AG04450 (cell line): ENCODE data around the gene ANXA4. TPM values are rescaled to one million over a fixed set of nuclear protein-coding genes. Genes with fewer than 3 reads are reported as not detected.

Source experiments
- CTCF ChIA-PET: fragments of 300-600, 350-600 bp; formaldehyde crosslinking; extraction: SDS; loops from one replicate; lab custom pipeline; 2022; ENCODE audit warnings: antibody characterized with exemption, inconsistent platforms; lab: Charles Lee
- POLR2A ChIA-PET: fragments of 350-600 bp; formaldehyde crosslinking; extraction: SDS; loops from one replicate; lab custom pipeline; 2021; ENCODE audit warnings: antibody characterized with exemption, inconsistent platforms; lab: Yijun Ruan, JAX
- DNase-seq: peaks from one replicate; pipeline ENCODE4 v3.0.0-alpha.2; 2011; ENCODE audit warnings: low read depth, low spot score
- H3K27ac ChIP-seq: one replicate; pipeline ENCODE4 v1.5.1; 2012; ENCODE audit warnings: low read depth, low read length, control low read depth
- H3K27me3 ChIP-seq: one replicate; pipeline ENCODE4 v1.6.0; 2012; ENCODE audit warnings: low read length; ENCODE audit not compliant: control insufficient read depth, insufficient read depth
- H3K4me3 ChIP-seq: 2 replicates; pipeline ENCODE4 v1.5.1; 2011; ENCODE audit warnings: mild to moderate bottlenecking, low read depth, low read length, control low read depth
- H3K9me3 ChIP-seq: 2 replicates; pipeline ENCODE4 v1.5.1; 2012; ENCODE audit warnings: low read length; ENCODE audit not compliant: control insufficient read depth, insufficient read depth
- polyA plus RNA-seq: library from polyadenylated mRNA; depleted of rRNA; stranded (reverse); fragments of >200 nt; gene quantifications from 2 replicates; pipeline ENCODE4 v1.2.3, GENCODE V29; 2011
- TF ChIP-seq, protein P1 (sequence below): IDR thresholded peaks from 2 replicates; pipeline ENCODE4 v1.5.1; 2011; ENCODE audit warnings: low read depth, low read length, control low read depth, inconsistent platforms

The ANXA4 gene
- polyA plus RNA-seq, 1 experiment, result 105 TPM

DNA sequence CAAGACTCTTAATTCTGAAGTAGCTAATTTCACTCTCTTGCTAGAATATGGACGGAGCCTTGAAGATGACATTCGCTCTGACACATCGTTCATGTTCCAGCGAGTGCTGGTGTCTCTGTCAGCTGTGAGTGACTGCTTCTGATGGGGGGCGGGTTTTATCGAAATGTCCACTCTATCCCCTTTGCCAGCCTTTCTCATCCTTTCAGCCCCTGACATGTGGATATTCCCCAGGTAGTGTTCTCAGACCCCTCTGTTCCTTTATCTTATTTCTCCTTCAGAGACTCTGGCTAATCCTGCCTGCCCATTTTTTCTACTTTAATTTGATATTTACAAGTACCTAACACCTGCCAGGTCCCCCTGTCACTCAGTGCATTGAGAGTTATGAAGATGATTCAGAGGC, 68.6 kb downstream of the ANXA4 start:
- Histone ChIP-seq H3K27me3 (no peaks in the 10 kb centered on the region), H3K9me3 (no peaks in the 10 kb centered on the region), H3K4me3 (no peak overlapping the region), H3K27ac (no peak overlapping the region)
- ChIA-PET POLR2A (no interaction called here), CTCF (interaction anchor here (18.5 kb wide), 1 partner anchor 85 kb away, joined by 765 read pairs; no protein-coding TSS in a partner anchor)
- DNase-seq, result no peak
- TF ChIP-seq, protein P1, sequence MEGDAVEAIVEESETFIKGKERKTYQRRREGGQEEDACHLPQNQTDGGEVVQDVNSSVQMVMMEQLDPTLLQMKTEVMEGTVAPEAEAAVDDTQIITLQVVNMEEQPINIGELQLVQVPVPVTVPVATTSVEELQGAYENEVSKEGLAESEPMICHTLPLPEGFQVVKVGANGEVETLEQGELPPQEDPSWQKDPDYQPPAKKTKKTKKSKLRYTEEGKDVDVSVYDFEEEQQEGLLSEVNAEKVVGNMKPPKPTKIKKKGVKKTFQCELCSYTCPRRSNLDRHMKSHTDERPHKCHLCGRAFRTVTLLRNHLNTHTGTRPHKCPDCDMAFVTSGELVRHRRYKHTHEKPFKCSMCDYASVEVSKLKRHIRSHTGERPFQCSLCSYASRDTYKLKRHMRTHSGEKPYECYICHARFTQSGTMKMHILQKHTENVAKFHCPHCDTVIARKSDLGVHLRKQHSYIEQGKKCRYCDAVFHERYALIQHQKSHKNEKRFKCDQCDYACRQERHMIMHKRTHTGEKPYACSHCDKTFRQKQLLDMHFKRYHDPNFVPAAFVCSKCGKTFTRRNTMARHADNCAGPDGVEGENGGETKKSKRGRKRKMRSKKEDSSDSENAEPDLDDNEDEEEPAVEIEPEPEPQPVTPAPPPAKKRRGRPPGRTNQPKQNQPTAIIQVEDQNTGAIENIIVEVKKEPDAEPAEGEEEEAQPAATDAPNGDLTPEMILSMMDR, result no peak

DNA sequence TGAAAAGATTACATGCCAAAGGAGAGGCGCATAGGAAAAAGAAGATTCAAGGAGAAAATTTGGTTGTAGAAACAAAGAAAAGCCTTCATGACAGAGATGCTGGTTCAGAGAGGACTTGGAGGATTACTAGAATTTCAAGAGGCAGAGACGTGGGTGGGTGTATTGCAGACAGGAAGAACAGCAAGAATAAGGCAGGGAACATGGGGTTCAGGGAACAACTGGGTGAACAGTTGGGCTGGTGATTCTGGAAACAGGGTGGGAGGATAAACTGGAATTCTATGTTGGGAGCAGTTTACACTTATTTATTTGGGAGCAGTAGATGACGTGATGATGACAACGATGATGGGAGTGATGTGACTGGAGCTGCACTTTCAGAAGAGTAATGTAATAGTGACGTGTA, 69.1 kb downstream of the ANXA4 start:
- no peak for DNase-seq
- no peaks in the 10 kb centered on the region for H3K27me3 ChIP-seq
- POLR2A ChIA-PET, result no interaction called here
- TF ChIP-seq, protein P1, result no peak
- CTCF ChIA-PET, result interaction anchor here (18.5 kb wide), 1 partner anchor 86 kb away, joined by 765 read pairs; no protein-coding TSS in a partner anchor
- no peak overlapping the region for H3K27ac ChIP-seq
- H3K4me3 ChIP-seq, result no peak overlapping the region
- no peaks in the 10 kb centered on the region for H3K9me3 ChIP-seq

DNA sequence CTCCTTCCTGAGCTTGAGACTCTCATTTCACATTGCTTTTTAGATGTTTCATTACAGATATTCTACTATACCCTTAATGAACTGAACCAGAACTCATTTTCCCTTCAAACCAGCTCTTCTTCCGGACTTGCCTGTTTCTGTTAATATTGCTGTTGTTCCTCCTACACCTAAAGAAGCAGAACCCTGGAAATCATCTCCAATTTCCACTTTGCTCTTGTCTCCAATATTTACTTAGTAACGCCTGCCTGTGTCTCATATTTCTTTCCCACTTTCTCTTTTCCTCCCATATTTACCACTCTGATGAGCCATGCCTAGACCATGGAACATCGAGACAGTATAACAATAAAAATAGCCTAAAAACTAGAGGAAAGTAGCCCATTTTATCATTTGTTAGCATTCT, 69.7 kb downstream of the ANXA4 start:
- no peak for DNase-seq
- Histone ChIP-seq H3K27ac (no peak overlapping the region), H3K4me3 (no peak overlapping the region), H3K27me3 (no peaks in the 10 kb centered on the region), H3K9me3 (no peaks in the 10 kb centered on the region)
- CTCF ChIA-PET, result interaction anchor here (18.5 kb wide), 1 partner anchor 86 kb away, joined by 765 read pairs; no protein-coding TSS in a partner anchor
- POLR2A ChIA-PET, result no interaction called here
- TF ChIP-seq, protein P1, result no peak

DNA sequence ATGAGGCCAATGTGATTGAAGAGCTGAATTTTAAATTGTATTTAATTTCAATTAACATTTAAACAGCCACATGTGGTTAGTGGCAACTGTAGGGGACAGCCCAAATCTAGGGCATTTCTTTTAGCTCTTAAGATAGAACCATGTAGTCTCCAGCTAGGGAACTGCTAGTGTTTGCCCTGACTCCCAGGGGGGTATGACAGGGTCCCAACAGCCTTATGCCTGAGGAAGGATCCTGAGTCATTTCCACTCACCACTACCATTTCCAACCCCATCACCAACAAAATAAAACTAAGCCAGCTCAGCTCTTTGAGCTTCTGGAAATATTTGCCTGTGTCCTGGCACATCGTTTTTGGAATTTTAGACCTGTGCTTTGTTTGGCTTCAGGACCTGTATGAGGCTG, 73.8 kb downstream of the ANXA4 start:
- DNase-seq, result no peak
- no peak overlapping the region for H3K4me3 ChIP-seq
- POLR2A ChIA-PET, result no interaction called here

More for the DNA sequence above, 73.8 kb downstream of the ANXA4 start:
- CTCF ChIA-PET, result interaction anchor here (0.5 to 18.5 kb wide), 13 partner anchors 11 to 97 kb away, joined by 3 to 765 read pairs (median 21); partner anchors contain the start of genes ANXA4 and GMCL1
- Histone ChIP-seq H3K9me3 (no peaks in the 10 kb centered on the region), H3K27me3 (no peaks in the 10 kb centered on the region), H3K27ac (no peak overlapping the region)
- TF ChIP-seq, protein P1, result no peak
